ENCODE data around the gene MON1A. TPM values are rescaled to one million over a fixed set of nuclear protein-coding genes. Genes with fewer than 3 reads are reported as not detected.

MON1A gene
- total and polyA plus RNA-seq, 2 of the 8 experiments (the other 6 are each of a cell fraction or from before 2014, with no cell fraction given), result 10.3 to 14.1 TPM

GRCh38 chr3:49872801-49873281 is 56.8 kb downstream of the MON1A start:
- Histone ChIP-seq H3K4me1 (replicated peaks in 1 of 4; ENCODE audit: control insufficient read depth in 3 of 4, insufficient read depth in 4 of 4, low read length in 3 of 4) (peaks cover 11 to 19% (median 14%) of the 10 kb centered on the region in 4 experiments), H2BK15ac (ENCODE audit: low read length) (no peak overlapping the region), H3K79me1 (ENCODE audit: low read depth, low read length) (peaks cover 7% of the 10 kb centered on the region; the same call in 1 of the 2 replicates), H3K23me2 (ENCODE audit: low read depth, low read length) (peaks cover 13% of the 10 kb centered on the region; the same call in 1 of the 2 replicates), H3K9me3 (ENCODE audit: insufficient read depth in 2 of 2, low read depth in 1 of 2, low read length in 1 of 2) (no peaks in the 10 kb centered on the region), H3K36me3 (ENCODE audit: control insufficient read depth in 2 of 4, insufficient read depth in 4 of 4, low read length in 3 of 4) (no peaks in the 10 kb centered on the region), H3K23ac (ENCODE audit: insufficient read length) (no peak overlapping the region), H3K4me3 (ENCODE audit: extremely low read depth in 1 of 4, insufficient read depth in 2 of 4, low read depth in 3 of 4, low read length in 4 of 4) (no peak overlapping the region), H2BK12ac (ENCODE audit: low read depth, low read length) (no peak overlapping the region), H3K79me2 (ENCODE audit: control insufficient read depth in 1 of 2, insufficient read depth in 2 of 2, low read length in 2 of 2) (peaks cover 0 to 10% of the 10 kb centered on the region in 2 experiments; a peak in 2 of 4 replicates), H4K20me1 (replicated peaks in 1 of 2; ENCODE audit: control insufficient read depth in 1 of 2, insufficient read depth in 2 of 2, low read length in 2 of 2) (peaks cover 0 to 4% of the 10 kb centered on the region in 2 experiments), H3K27ac (ENCODE audit: low read depth, low read length) (no peak overlapping the region), H3K9ac (replicated peaks in 1 of 4; ENCODE audit: extremely low read depth in 1 of 4, low read depth in 3 of 4, low read length in 3 of 4) (no peak overlapping the region), H3K4ac (replicated peaks; ENCODE audit: insufficient read length, low read depth, low read length) (no peak overlapping the region), H2AK5ac (ENCODE audit: low read depth, low read length) (no peak overlapping the region), H4K91ac (replicated peaks; ENCODE audit: insufficient read length, low read length) (no peak overlapping the region), H3K18ac (ENCODE audit: extremely low read depth, low read length) (no peak overlapping the region), H2BK120ac (replicated peaks; ENCODE audit: low read depth, low read length) (no peak overlapping the region), H3K14ac (ENCODE audit: insufficient read length) (no peak overlapping the region), H4K8ac (ENCODE audit: extremely low read depth, insufficient read depth, low read length) (no peak overlapping the region), H3K27me3 (replicated peaks in 1 of 4; ENCODE audit: control insufficient read depth in 3 of 4, extremely low read depth in 1 of 4, insufficient read depth in 3 of 4, low read length in 3 of 4) (peaks cover 0 to 5% (median 3%) of the 10 kb centered on the region in 4 experiments; a peak in 3 of 7 replicates), H2BK5ac (ENCODE audit: low read depth, low read length) (no peak overlapping the region), H2BK20ac (ENCODE audit: low read length) (no peak overlapping the region), H3K4me2 (ENCODE audit: insufficient read depth in 1 of 2, low read depth in 2 of 2, low read length in 2 of 2) (no peak overlapping the region), H2AFZ (ENCODE audit: low read length) (no peak overlapping the region), H3K56ac (replicated peaks; ENCODE audit: insufficient read length, low read depth, low read length) (no peak overlapping the region), H4K5ac (ENCODE audit: insufficient read length, low read depth, low read length) (no peak overlapping the region)
- POLR2A ChIA-PET (ENCODE audit: partially characterized antibody), result interaction anchor here (1.1 to 16.1 kb wide), 4 partner anchors 5 to 154 kb away, joined by 3 to 149 read pairs (median 78); partner anchors contain the start of gene CAMKV
- TF ChIP-seq SP2 (IDR thresholded peaks at IDR 0.05; ENCODE audit: low read length) (no peak), CREB1 (IDR thresholded peaks at IDR 0.05) (no peak), TAF7 (optimal IDR thresholded peaks at IDR 0.05; ENCODE audit: borderline replicate concordance, low read depth, low read length) (no peak), PHF8 (conservative IDR thresholded peaks at IDR 0.05; ENCODE audit: low read depth, low read length) (no peak), YY1 (IDR thresholded peaks at IDR 0.05; ENCODE audit: low read depth, low read length) (no peak), CHD2 (IDR thresholded peaks at IDR 0.05; ENCODE audit: low read length) (no peak), BCL11A (IDR thresholded peaks at IDR 0.05; ENCODE audit: low read depth in 2 of 2, low read length in 2 of 2) (no peak), TCF12 (IDR thresholded peaks at IDR 0.05; ENCODE audit: low read depth, low read length) (no peak), POU5F1 (IDR thresholded peaks at IDR 0.05; ENCODE audit: low read depth, low read length) (no peak), TBP (IDR thresholded peaks at IDR 0.05; ENCODE audit: low read depth, low read length) (no peak)
- TF ChIP-seq, protein P1, sequence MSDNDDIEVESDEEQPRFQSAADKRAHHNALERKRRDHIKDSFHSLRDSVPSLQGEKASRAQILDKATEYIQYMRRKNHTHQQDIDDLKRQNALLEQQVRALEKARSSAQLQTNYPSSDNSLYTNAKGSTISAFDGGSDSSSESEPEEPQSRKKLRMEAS (IDR thresholded peaks at IDR 0.05), result no peak
- TF ChIP-seq, protein P2, sequence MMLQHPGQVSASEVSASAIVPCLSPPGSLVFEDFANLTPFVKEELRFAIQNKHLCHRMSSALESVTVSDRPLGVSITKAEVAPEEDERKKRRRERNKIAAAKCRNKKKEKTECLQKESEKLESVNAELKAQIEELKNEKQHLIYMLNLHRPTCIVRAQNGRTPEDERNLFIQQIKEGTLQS (IDR thresholded peaks at IDR 0.05; ENCODE audit: insufficient read depth, low read depth, low read length), result no peak
- no peak for FAIRE-seq
- WGBS, 2 experiments (ENCODE audit: extremely low coverage in 1 of 2, insufficient coverage in 1 of 2, insufficient read length in 1 of 2, insufficient replicate concordance in 2 of 2, low coverage in 1 of 2, low lambda C conversion rate in 2 of 2, missing lambda C conversion rate in 1 of 2), result 88% methylated on average over 4 of the region's 4 CpGs; no CpG with 5 or more reads in 1 of the 2 experiments
- CTCF ChIA-PET (ENCODE audit: partially characterized antibody), result interaction anchor here (1.4 to 11.7 kb wide), 6 partner anchors 8 to 171 kb away, joined by 4 to 89 read pairs (median 14); no protein-coding TSS in a partner anchor
- no peak for DNase-seq (ENCODE audit: low read depth in 1 of 2, low spot score in 2 of 2)
